HepG2 (cell line): ENCODE measurements around the gene DBNDD2. TPM values are rescaled to one million over a fixed set of nuclear protein-coding genes. Genes with fewer than 3 reads are reported as not detected.

Source experiments
- ATAC-seq: fragments of 200-7000 bp; cut with Tn5 transposase; 3 replicates; pipeline ENCODE4 v1.9.1; 2020; ENCODE audit warnings: mild to moderate bottlenecking, moderate library complexity
- BruUV-seq: library from RNA; stranded (reverse); fragments of 400-500 nt; replicated peaks from 2 replicates; lab custom pipeline; 2021; lab: Mats Ljungman, UMichigan
- CTCF ChIA-PET: fragments of 300-600 bp; formaldehyde crosslinking; extraction: SDS; loops from one replicate; lab custom pipeline; 2021; ENCODE audit warnings: low total read pairs, inconsistent platforms, low intra/inter-chr PET ratio; lab: Yijun Ruan, JAX
- POLR2A ChIA-PET: fragments of 350-600 bp; sonication (Branson Sonifier 250); formaldehyde crosslinking; loops from one replicate; lab custom pipeline; 2020; ENCODE audit warnings: antibody characterized with exemption, inconsistent platforms; lab: Yijun Ruan, JAX
- DNase-seq: peaks from one replicate; pipeline ENCODE4 v3.0.0-alpha.2; 2015; ENCODE audit warnings: low spot score
- FAIRE-seq: peaks from 3 replicates; lab custom pipeline; 2011; peaks lifted over from hg19 to GRCh38; lab: Jason Lieb, UNC
- H2AFZ ChIP-seq: one replicate; pipeline ENCODE4 v1.6.1; 2011; ENCODE audit warnings: low read length, inconsistent platforms
- H3K27ac ChIP-seq: fragments of 300-600 bp; 3 replicates; pipeline ENCODE4 v1.8.0; 2011; ENCODE audit warnings: mixed run types, mild to moderate bottlenecking, mixed read lengths, low read length, inconsistent platforms; ENCODE audit not compliant: insufficient read depth; ENCODE audit errors: extremely low read length
- H3K27me3 ChIP-seq, 2 experiments: fragments of 200-600 bp in 1 of 2; 2 replicates in 1 of 2; 3 replicates in 1 of 2; pipeline versions ENCODE4 v1.6.0 to v1.8.0; 2011; ENCODE audit warnings: low read length in 2 of 2, mild to moderate bottlenecking in 2 of 2, moderate library complexity in 2 of 2, inconsistent platforms in 1 of 2; ENCODE audit not compliant: insufficient read depth in 2 of 2, control insufficient read depth in 1 of 2
- H3K36me3 ChIP-seq, 2 experiments: fragments of 200-600 bp in 1 of 2; replicated peaks in 1 of 2; 2 replicates in 1 of 2; 3 replicates in 1 of 2; pipeline versions ENCODE4 v1.5.1 to v1.8.0; 2011; ENCODE audit warnings: low read length in 2 of 2, inconsistent platforms in 1 of 2; ENCODE audit not compliant: insufficient read depth in 2 of 2, control insufficient read depth in 1 of 2
- H3K4me1 ChIP-seq: 2 replicates; pipeline ENCODE4 v1.5.1; 2012; ENCODE audit warnings: low read length, inconsistent platforms; ENCODE audit not compliant: insufficient read depth
- H3K4me2 ChIP-seq: 2 replicates; pipeline ENCODE4 v1.6.0; 2011; ENCODE audit warnings: low read depth, low read length, inconsistent platforms
- H3K4me3 ChIP-seq, 3 experiments: fragments of 200-600 bp in 1 of 3; sonication (generic), shearing (Covaris generic) in 1 of 3; replicated peaks in 1 of 3; 2 replicates each; pipeline ENCODE4 v1.5.1; 2011 to 2016; ENCODE audit warnings: low read length in 3 of 3, inconsistent platforms in 2 of 3, low read depth in 2 of 3, mild to moderate bottlenecking in 2 of 3, control low read depth in 1 of 3, mixed read lengths in 1 of 3; ENCODE audit not compliant: insufficient read depth in 1 of 3
- H3K79me2 ChIP-seq: one replicate; pipeline ENCODE4 v1.6.1; 2011; ENCODE audit warnings: low read length, inconsistent platforms; ENCODE audit not compliant: insufficient read depth
- H3K9ac ChIP-seq: 2 replicates; pipeline ENCODE4 v1.6.0; 2011; ENCODE audit warnings: mild to moderate bottlenecking, low read depth, low read length, inconsistent platforms; ENCODE audit not compliant: insufficient read depth
- H3K9me3 ChIP-seq: 2 replicates; pipeline ENCODE4 v1.5.1; 2012; ENCODE audit warnings: mild to moderate bottlenecking, low read length
- H4K20me1 ChIP-seq: 2 replicates; pipeline ENCODE4 v1.6.0; 2011; ENCODE audit warnings: inconsistent platforms, mild to moderate bottlenecking, low read length, moderate library complexity; ENCODE audit not compliant: insufficient read depth
- BORCS8-MEF2B ChIP-seq: sonication (generic); formaldehyde crosslinking; IDR thresholded peaks from 2 replicates; pipeline ENCODE4 v1.8.0; 2022; ENCODE audit warnings: mild to moderate bottlenecking, missing genetic modification reagents
- BRD4 ChIP-seq: sonication (generic); formaldehyde crosslinking; IDR thresholded peaks from 2 replicates; pipeline ENCODE4 v1.4.0; 2020; ENCODE audit warnings: missing genetic modification reagents
- FOXM1 ChIP-seq: sonication (generic); formaldehyde crosslinking; IDR thresholded peaks from 2 replicates; pipeline ENCODE4 v1.5.0; 2020; ENCODE audit warnings: missing genetic modification reagents
- JDP2 ChIP-seq: sonication (generic); formaldehyde crosslinking; IDR thresholded peaks from 2 replicates; pipeline ENCODE4 v1.8.1; 2022; ENCODE audit warnings: missing genetic modification reagents, borderline replicate concordance
- KDM1A ChIP-seq: IDR thresholded peaks from 2 replicates; pipeline ENCODE4 v1.6.1; 2016; ENCODE audit warnings: missing compliant biosample characterization
- MZF1 ChIP-seq: sonication (generic); formaldehyde crosslinking; IDR thresholded peaks from 2 replicates; pipeline ENCODE4 v1.8.1; 2023; ENCODE audit warnings: mild to moderate bottlenecking, missing genetic modification reagents, borderline replicate concordance
- NFE2L2 ChIP-seq: fragments of 150-350 bp; IDR thresholded peaks from 2 replicates; pipeline ENCODE4 v1.6.1; 2014; ENCODE audit warnings: low read length
- THAP11 ChIP-seq: IDR thresholded peaks from 2 replicates; pipeline ENCODE4 v1.6.1; 2016; ENCODE audit warnings: missing biosample characterization, missing genetic modification reagents
- TRIM24 ChIP-seq: sonication (generic); formaldehyde crosslinking; IDR thresholded peaks from 2 replicates; pipeline ENCODE4 v1.8.0; 2022; ENCODE audit warnings: mild to moderate bottlenecking, missing genetic modification reagents
- ZFP37 ChIP-seq: sonication (generic); formaldehyde crosslinking; IDR thresholded peaks from 2 replicates; pipeline ENCODE4 v1.4.0; 2020; ENCODE audit warnings: missing genetic modification reagents, borderline replicate concordance
- ZKSCAN5 ChIP-seq: sonication (generic); formaldehyde crosslinking; IDR thresholded peaks from 2 replicates; pipeline ENCODE4 v1.5.1; 2020; ENCODE audit warnings: mild to moderate bottlenecking, missing genetic modification reagents
- ZNF264 ChIP-seq: sonication (generic); formaldehyde crosslinking; IDR thresholded peaks from 2 replicates; pipeline ENCODE4 v1.4.0; 2020; ENCODE audit warnings: missing genetic modification reagents
- ZNF761 ChIP-seq: sonication (generic); formaldehyde crosslinking; conservative IDR thresholded peaks from 2 replicates; pipeline ENCODE4 v1.4.0; 2020; ENCODE audit warnings: mild to moderate bottlenecking, missing genetic modification reagents
- ZZZ3 ChIP-seq: sonication (generic); formaldehyde crosslinking; IDR thresholded peaks from 2 replicates; pipeline ENCODE4 v1.4.0; 2020; ENCODE audit warnings: missing genetic modification reagents, mild to moderate bottlenecking, borderline replicate concordance
- WGBS: methylation state at CpG from one replicate; pipeline ENCODE4 v1.1.6; 2017; ENCODE audit warnings: low lambda C conversion rate; 5-methylcytosine and 5-hydroxymethylcytosine counted together
- in situ Hi-C: cut with HindIII; loops from 2 replicates; pipeline ENCODE4 v1.10.0; 2017; ENCODE audit warnings: low pct_unique_long_range_greater_than_20kb; ENCODE audit not compliant: extremely low pct_ligation_motif_present
- intact Hi-C: fragments of 100-400 bp; cut with micrococcal nuclease; formaldehyde crosslinking; loops from one replicate; pipeline ENCODE4 v1.10.0; 2022; ENCODE audit not compliant: unreplicated experiment
- polyA plus RNA-seq, 8 experiments: library from polyadenylated mRNA; depleted of rRNA in 3 of 8; stranded (reverse) in 7 of 8; unstranded in 1 of 8; fragments of >200 nt; fragmentation: Illumina TruSeq in 4 of 8; extraction: Trizol in 4 of 8; gene quantifications; 2 replicates each; pipeline versions ENCODE4 v1.2.1 to v1.2.3, GENCODE V29; 2011 to 2016; ENCODE audit warnings: low read depth in 4 of 8, missing spikeins in 1 of 8, mixed read lengths in 1 of 8; ENCODE audit not compliant: insufficient read depth in 1 of 8
- total RNA-seq, 5 experiments: library from RNA; depleted of rRNA; stranded (reverse); fragments of >200 nt; fragmentation: Illumina TruSeq; extraction: Trizol; gene quantifications; 2 replicates each; pipeline ENCODE4 v1.2.3, GENCODE V29; 2016; ENCODE audit warnings: low read depth in 1 of 5
- TF ChIP-seq, protein P1 (sequence below): sonication (generic); formaldehyde crosslinking; IDR thresholded peaks from 2 replicates; pipeline ENCODE4 v1.5.0; 2020; ENCODE audit warnings: mild to moderate bottlenecking, missing genetic modification reagents, borderline replicate concordance
- TF ChIP-seq, protein P2 (sequence below): sonication (generic); formaldehyde crosslinking; IDR thresholded peaks from 2 replicates; pipeline ENCODE4 v1.5.0; 2020; ENCODE audit warnings: missing genetic modification reagents

The DBNDD2 gene
- total and polyA plus RNA-seq, 2 of the 13 experiments (the other 11 are each of a cell fraction or from before 2014, with no cell fraction given): 16.7 to 47.6 TPM

DNA sequence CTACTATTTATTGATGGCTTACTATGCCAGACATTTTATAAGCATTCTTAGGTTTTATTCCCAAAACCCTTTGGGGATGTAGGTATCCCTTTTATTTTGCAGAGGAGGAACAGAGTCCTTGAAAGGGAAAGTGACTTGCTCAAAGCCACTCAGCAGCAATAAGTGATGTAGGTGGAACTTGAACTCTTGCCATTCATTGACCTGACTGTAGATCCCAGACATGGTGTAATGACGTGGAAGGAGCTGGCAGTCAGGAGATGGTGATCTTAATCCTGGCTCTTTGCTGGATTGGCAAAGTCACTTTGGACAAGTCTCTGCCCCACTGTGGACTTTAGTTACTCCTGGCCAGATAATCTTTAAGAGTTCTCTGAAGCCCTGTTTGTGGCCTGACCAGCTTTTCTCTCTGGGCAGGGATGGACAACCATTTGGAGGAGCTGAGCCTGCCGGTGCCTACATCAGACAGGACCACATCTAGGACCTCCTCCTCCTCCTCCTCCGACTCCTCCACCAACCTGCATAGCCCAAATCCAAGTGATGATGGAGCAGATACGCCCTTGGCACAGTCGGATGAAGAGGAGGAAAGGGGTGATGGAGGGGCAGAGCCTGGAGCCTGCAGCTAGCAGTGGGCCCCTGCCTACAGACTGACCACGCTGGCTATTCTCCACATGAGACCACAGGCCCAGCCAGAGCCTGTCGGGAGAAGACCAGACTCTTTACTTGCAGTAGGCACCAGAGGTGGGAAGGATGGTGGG lies 1.6 kb downstream of the DBNDD2 start:
- no peak for DNase-seq
- in situ Hi-C loops: no loop called here
- FAIRE-seq: no peak
- POLR2A ChIA-PET: no interaction called here
- CTCF ChIA-PET: no interaction called here
- Histone ChIP-seq H3K27ac (no peak overlapping the region), H3K9me3 (no peaks in the 10 kb centered on the region), H3K27me3 (peaks cover 2 to 5% of the 10 kb centered on the region in 2 experiments; a peak in 2 of 5 replicates), H3K36me3 (no peaks in the 10 kb centered on the region), H4K20me1 (no peaks in the 10 kb centered on the region), H3K4me1 (peaks cover 22% of the 10 kb centered on the region), H3K4me3 (no peak overlapping the region), H3K4me2 (no peak overlapping the region), H2AFZ (no peak overlapping the region), H3K79me2 (no peaks in the 10 kb centered on the region), H3K9ac (no peak overlapping the region)
- BruUV-seq: no TSS peak
- no peak for TF ChIP-seq ZNF761 (CRISPR knock-in tag)
- TF ChIP-seq MZF1 (CRISPR knock-in tag): no peak
- no peak for TF ChIP-seq BORCS8-MEF2B (CRISPR knock-in tag)
- no peak for TF ChIP-seq FOXM1 (CRISPR knock-in tag)
- no peak for TF ChIP-seq THAP11 (CRISPR knock-in tag)
- no peak for TF ChIP-seq ZNF264 (CRISPR knock-in tag)
- no peak for TF ChIP-seq JDP2 (CRISPR knock-in tag)
- no peak for TF ChIP-seq ZFP37 (CRISPR knock-in tag)
- TF ChIP-seq ZKSCAN5 (CRISPR knock-in tag): no peak
- TF ChIP-seq TRIM24: no peak
- TF ChIP-seq, protein P1, sequence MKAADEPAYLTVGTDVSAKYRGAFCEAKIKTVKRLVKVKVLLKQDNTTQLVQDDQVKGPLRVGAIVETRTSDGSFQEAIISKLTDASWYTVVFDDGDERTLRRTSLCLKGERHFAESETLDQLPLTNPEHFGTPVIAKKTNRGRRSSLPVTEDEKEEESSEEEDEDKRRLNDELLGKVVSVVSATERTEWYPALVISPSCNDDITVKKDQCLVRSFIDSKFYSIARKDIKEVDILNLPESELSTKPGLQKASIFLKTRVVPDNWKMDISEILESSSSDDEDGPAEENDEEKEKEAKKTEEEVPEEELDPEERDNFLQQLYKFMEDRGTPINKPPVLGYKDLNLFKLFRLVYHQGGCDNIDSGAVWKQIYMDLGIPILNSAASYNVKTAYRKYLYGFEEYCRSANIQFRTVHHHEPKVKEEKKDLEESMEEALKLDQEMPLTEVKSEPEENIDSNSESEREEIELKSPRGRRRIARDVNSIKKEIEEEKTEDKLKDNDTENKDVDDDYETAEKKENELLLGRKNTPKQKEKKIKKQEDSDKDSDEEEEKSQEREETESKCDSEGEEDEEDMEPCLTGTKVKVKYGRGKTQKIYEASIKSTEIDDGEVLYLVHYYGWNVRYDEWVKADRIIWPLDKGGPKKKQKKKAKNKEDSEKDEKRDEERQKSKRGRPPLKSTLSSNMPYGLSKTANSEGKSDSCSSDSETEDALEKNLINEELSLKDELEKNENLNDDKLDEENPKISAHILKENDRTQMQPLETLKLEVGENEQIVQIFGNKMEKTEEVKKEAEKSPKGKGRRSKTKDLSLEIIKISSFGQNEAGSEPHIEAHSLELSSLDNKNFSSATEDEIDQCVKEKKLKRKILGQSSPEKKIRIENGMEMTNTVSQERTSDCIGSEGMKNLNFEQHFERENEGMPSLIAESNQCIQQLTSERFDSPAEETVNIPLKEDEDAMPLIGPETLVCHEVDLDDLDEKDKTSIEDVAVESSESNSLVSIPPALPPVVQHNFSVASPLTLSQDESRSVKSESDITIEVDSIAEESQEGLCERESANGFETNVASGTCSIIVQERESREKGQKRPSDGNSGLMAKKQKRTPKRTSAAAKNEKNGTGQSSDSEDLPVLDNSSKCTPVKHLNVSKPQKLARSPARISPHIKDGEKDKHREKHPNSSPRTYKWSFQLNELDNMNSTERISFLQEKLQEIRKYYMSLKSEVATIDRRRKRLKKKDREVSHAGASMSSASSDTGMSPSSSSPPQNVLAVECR (CRISPR knock-in tag): no peak
- TF ChIP-seq, protein P2, sequence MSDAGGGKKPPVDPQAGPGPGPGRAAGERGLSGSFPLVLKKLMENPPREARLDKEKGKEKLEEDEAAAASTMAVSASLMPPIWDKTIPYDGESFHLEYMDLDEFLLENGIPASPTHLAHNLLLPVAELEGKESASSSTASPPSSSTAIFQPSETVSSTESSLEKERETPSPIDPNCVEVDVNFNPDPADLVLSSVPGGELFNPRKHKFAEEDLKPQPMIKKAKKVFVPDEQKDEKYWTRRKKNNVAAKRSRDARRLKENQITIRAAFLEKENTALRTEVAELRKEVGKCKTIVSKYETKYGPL (CRISPR knock-in tag): no peak
- TF ChIP-seq ZZZ3 (CRISPR knock-in tag): no peak
- no peak for TF ChIP-seq KDM1A (CRISPR knock-in tag)
- TF ChIP-seq BRD4 (CRISPR knock-in tag): no peak
- TF ChIP-seq NFE2L2: no peak
- intact Hi-C loops: no loop called here
- 92% methylated on average over 7 of the region's 7 CpGs for WGBS
- ATAC-seq: no peak
